Cerebellar cortex (tissue), 1 donor: ENCODE data around the gene BCL11A.

Source experiments
- DNase-seq: peaks from one replicate; pipeline ENCODE4 v3.0.0-alpha.2; 2015; ENCODE audit warnings: low spot score

Gene BCL11A

DNA sequence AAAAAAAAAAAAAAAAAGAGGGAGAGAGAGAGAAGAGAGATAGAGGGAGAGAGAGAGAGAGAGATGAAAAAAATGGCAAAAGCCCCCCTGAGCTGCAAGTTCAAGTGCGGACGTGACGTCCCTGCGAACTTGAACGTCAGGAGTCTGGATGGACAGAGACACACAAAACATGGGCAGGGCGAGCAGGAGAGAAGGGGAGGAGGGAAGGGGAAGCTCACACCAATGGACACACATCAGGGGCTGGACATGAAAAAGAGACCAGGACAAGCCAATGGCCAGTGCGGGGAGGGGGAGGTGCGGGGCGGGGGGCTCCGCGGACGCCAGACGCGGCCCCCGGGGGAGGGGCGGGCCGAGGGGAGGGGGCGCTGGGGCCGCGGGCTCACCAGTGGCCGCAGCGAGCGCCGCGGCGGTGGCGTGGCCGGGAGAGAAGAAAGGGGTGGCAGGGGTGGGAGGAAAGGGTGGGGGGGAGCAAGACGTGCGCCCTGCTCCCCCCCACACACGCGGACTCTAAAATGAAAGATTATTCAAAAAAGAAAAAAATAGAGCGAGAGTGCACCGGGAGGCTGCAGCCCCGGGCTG lies at the start of gene BCL11A:
BCL11A (minus strand) TSS at position 160 of the 579 bp plus-strand sequence. CDS start 384 bp downstream, outside the sequence.
- peak; percentile 21 for DNase-seq

DNA sequence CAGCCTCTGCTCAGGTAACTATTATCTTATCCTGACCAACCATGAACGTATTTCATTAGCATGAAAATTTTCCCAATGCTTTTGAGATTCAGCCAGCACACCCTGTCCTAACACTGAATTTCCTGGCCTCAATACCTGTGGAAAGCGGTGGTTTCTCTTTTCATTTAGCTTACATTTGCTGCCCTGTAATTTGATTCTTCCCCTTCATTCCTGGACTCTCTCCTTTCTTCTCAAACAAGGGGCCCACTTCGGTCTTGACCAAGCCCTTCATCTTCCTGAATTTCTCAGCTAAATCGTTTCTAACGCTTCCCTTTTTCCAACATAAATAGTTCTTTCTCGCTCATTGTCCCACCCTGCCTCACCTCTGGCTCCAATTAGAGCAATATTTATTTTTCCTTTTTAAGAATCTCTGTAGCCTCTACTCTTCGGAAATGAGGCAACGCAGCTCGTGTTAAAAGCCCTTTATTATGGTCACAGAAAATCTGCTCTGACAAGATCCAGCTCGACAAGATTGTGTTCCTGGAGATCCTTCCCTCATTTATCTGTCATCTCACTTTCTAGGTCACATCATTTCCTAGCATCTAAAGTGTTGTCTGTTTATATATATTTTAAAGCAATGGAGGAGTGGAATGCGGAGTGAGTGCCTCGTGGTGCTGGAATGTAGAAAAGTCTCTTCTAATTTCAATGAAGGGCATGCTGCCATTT lies 49.5 kb upstream of the BCL11A start:
- DNase-seq, result no peak

DNA sequence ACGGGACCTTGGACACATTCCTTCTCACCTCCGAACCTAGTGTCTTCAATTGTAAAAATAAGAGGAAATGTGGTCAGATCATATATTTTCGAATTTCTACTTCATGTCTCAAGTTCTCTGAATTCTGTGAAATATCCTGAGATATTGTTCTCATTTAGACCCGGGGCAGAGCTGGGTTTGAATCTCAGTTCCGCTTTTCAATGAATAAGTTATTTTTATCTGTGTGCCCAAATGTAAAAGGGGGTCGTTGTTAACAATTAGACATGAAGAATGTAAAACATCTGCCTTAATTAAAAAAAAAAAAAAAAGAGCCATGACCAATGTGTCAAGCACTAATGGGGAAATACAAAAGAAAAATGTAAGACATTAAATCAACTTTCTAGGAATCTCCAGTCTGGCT lies 48.9 kb upstream of the BCL11A start:
- DNase-seq, result no peak

DNA sequence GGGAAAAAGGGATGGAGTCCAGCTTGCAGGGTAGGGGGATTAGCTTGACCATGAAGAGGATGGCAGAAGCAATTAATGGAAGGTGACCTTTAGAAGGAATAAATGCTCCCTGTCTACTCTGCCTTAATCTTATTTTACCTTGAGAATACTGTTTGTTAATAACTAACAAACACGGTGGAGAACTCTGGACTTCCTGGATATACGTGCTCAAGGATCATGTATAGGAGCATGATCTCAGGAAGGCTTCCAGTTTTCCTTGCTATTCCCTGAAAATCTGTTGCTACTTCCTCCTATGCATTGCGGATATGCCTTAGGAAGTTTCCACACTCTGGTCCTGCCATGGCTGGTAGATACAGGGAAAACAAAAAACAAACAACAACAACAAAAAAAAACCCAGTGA lies 44.8 kb upstream of the BCL11A start:
- no peak for DNase-seq

DNA sequence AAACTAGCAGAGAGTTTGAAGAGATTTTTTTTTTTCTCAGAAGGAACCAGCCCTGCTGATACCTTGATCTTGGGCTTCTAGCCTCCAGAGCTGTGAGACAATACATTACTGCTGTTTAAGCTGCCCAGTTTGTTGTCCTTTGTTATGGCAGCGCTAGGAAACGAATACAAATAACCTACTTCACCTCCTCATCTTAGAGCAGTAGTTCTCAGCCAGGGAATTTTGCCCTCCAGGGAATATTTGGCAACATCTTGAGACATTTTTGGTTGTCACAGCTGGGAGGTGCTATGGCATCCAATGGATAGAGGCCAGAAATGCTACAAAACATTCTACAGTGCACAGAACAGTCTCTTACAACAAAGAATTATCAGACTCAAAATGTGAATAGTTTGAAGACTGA lies 43.9 kb upstream of the BCL11A start:
- no peak for DNase-seq

DNA sequence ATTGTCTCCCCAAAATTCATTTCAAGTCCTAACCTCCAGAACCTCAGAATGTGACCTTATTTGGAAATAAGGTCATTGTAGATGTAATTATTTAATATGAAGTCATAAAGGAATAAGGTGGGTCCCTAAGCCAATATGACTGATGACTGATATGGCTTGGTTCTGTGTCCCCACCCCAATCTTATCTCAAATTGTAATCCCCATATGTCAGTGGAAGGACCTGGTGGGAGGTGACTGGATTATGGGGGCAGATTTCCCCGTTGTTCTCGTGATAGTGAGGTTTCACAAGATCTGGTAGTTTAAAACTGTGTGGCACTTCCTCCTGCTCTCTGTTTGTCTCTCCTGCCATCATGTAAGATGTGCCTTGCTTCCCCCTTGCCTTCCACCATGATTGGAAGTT lies 43.0 kb upstream of the BCL11A start:
- no peak for DNase-seq

DNA sequence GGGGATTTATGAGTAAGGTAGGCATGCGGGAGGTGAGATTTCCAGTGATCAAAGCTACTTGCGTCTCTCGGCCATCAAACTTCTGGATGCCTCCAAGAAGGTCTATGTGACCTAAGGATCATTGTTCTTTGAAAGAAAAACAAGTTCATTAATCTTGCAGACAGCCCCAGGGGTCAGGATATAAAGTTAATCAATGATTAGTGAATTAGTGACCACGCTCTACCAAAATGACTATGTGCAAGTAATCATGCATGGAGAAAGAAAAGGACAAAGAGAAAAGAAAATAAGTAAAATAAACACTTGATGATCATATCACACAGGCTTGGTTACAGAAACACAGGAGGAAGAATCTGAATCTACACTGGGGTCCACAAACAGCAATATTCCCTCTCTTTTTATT lies 42.5 kb upstream of the BCL11A start:
- DNase-seq, result no peak

DNA sequence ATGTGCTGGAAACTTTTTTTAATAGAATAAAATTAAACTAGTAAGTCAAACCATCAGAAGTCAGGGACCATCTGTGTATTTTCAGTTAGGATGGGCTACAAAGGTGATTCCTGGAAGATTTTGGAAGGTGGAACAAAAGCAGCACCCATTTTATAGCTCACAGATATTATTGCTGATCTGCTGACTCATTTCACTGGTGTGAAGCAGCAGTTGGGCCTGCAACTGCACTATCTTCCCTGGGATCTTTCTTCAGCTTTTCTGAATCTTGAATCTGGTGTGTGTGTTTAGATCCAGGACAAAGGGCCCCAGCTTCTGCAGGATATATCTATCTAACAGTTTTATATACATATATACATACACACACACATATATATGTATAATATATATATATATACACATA lies 35.6 kb upstream of the BCL11A start:
- no peak for DNase-seq

DNA sequence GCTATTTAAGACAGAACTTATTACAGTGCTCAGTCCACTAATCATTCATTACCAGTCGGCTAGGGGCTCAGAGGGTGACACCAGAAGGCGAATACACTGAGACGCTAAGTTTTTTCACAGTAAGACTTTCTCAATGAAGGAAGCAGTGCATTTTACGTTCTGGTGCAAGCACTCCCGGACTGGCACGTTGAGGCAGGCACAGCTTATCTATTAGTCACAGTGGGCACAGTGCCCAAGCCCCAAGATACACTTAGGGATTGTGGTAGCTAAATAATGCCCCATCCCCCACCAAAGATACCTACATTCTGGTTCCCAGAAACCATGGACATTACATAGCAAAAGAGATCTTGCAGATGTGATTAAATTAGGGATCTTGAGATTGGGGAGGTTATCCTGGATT lies 32.6 kb upstream of the BCL11A start:
- DNase-seq, result no peak

DNA sequence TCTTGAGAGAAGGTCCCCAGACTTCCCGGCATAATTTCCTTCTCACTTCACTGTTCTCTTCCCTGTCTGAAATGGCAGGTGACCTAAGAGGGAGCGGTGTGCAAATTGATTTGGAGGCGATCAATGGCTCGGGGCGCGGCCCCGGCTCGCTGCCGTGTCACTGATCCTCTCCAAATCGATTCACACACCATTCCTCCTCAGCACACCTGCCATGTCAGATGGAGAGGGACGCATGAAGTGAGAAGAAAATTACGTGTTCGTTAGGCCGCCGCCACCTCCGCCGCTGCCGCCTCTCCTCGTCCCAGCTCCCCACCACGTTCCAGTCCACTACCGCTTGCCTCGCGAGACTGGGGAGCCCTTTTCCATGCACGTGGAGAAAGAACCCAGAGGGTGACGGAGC lies 31.8 kb upstream of the BCL11A start:
- no peak for DNase-seq

DNA sequence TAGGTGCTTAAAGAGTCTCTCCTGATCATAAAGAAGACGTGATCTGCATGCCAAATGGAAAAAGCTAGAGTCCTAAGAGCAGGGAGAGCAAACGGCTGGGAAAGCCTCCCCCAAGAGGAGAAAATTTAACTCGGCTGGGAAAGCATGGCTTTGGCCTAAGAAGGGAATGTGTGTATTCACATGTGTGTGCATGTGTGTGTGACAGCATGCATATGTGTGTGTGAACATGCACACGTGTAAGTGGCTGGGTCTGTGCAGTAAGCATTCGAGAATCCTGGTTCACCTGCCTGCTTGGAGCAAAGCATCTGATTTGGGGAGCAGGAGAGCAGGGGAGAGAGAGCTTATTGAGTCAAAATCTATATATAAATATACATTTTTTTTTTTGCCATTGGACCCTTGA lies 30.1 kb upstream of the BCL11A start:
- no peak for DNase-seq

DNA sequence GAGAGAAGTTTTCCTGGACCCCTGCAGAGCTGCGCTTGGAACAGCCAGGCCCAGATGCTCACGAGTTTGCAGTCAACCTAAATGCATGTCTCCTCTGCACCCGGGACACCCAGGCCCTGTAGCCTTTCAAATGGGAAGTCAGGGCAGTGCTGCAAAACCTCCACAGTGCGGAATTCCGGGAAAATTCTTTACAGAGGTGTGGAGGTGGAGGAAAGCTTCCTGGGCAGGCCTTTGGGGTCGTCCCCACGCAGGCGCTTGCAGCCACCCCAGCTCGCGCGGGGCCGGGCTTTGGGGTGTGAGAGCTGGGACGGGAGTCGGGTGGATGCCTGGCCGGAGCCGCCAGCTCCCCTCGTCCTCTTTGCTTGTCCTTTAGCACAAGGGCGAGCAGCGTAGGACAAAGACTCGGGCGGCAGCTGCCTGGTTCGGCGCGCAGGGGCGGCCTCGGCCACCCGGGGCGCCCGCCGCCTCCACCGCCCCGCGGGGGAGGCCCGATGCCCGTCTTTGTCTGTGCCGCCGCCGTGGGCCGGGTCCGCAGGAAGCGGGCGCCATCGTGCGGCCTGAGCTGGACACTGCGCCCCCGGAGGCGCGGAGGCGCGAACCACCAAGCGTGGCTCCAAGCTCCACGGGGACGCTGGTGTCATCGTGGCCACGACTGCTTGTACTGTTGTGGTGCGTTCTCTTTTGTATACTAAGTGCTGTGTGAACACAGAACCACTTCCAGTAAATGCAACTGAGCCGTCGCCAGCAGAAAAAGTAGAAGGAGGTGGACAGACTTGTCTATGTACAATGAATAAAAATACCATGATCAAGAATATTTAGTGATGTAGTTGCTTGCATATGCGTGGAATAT lies 28.2 kb upstream of the BCL11A start:
- peak; percentile 21 for DNase-seq

DNA sequence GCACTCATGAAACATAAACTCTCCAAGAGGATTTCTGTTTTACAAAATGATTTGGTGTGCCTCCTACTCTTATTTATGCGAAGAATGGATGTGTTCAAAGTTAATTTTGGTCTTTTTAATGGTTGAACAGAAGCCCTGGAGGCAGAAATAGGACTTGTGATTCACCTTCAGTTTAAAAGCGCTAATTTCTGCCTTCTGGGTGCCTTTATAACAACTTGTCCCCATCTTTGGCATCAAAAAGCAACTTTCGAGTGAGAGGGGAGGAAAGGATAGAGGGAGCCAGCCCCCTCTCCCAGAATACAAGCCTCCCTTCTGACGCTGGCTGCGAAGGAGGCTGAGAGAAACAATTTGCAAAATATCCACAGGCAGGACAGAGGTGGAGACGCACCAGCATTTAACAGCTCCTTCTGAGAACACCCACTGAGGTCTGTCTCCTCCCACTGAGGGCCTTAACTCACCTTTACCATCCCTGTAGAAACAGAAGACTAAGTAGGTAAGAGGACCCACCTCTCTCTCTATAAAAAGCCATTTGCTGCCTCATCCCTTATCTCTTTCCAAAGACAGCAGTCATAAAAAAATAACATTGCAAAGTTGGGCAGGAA lies 24.3 kb upstream of the BCL11A start:
- DNase-seq, result no peak

DNA sequence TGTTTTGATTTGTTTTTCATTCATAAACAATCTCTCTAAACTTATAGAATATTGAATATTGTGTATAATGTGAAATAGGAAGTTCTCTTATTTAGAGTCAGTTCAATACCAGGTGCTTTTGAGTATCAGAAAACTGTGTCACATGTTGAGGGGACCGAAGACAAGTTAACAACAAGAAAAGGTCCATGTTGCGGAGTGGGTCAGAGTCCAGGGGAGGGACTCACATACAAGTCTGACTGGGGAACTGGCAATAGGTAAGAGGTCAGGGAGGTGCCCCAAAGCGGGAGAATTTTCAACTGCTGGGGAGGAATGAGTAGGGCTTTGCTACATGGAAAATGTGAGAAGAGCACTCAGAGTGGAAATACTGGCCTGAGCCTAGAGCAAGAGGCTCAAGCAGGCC lies 19.8 kb upstream of the BCL11A start:
- no peak for DNase-seq

DNA sequence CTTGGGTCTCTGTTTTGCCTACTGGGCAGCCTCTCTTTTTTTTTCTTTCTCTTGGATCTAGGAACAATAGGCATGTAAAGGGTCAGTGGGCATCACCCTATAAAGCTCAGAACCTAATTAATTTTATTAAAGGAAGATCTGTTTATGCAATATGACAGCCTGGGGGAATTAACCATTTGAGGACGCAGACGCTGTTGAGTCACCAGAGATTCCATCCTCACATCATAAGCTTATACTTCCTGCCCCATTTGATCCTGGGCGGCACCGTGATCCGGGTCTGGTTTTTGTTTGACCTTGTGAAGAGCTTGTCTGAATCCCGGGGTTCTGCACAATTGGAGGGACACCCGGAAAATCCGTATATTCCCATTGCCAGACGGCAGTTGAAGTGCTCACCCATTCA lies 16.8 kb upstream of the BCL11A start:
- no peak for DNase-seq

DNA sequence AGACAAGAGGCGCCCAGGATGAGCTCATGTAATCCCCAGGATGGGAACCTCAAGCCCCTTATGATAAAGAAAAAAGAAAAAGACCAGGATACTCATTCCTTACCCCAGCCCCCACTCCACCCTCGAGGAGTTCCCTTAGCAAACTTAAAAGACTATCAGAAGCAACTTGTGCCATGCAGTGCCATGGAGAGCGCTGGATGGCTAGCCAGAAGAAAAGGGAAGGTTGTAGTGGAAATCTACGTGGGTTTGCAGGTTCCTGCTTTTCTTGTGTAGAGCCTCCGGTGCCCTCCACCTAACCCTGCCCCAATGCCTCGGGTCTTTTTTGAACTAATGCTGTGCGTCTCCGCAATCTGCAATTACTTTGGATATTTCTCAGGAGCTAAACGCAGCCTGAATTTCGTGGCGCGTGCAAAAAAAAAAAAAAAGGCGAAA lies 16.2 kb upstream of the BCL11A start:
- no peak for DNase-seq

DNA sequence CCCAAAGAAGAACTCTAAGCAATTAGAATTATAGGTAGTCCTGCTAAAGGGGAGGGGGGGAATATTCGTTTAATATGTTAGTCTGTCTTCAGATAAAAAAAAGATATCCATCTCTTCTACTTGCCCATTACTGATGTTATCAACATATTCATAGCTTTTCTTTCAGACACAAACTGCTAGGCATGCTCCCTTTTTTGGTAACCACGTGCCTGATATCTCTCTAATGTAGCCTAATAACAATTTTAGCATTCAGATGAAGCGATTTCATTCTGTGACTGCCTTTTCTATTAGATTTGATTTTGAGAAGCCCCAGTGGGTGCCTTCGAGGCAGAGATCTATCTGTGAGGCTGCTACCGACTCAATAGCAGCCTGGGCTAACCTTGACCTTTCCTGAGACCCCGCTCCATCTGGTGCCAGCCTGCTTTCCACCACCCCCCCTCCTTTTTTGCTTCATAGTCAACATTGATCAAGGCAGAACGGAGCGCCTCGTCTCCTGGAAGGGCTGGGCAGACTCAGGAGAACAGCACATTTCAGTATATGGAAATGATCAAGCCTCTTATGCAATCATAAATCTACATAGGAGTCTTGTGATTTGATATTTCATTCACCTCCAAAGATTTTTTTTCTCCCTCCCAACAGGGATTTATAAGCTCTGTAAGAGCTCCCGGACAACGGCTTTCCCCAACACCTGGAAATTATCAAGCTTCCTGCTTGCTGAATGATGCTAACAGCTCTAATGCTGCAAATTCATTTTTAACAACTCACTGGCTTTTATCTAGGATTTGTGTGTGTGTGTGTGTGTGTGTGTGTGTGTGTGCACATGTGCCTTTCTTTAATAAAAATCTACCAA lies 14.7 kb upstream of the BCL11A start:
- no peak for DNase-seq

DNA sequence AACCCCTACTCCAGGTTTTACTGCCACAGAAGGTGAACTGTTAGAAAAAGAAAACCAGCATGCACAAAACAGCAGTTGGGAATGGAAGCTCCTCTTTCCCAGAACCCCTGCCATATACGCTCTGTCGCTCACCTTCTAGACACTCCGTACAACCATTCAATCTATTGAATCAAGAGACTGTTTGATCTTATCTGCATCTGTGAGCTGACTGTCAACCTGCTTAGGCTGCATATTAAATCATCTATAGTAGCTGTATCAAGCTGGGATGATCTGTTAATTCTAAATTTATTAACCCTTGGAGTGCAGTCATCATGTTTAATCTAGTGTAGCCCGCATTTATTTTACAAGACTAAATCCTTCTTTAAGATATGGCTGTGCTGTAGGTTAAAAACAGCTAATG lies 13.6 kb upstream of the BCL11A start:
- no peak for DNase-seq

DNA sequence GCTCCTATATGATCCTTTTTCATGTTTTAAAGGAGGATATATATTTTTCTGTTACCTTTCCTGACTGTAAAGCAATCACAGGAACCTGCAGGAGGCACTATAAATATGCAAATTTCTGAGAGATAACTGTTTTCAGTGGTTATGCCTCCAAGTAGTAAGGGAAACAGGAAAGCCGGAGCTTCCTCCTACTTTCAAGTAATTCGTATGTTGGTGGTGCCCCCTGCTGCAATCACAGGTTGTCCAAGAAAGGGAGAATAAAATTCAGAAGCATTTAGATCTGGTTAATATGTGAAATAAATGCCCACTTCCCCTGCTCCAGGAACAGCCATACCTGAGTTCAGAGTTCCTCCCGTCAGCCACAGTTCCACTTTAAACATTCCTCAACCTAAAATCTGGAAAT lies 12.0 kb upstream of the BCL11A start:
- DNase-seq, result no peak

DNA sequence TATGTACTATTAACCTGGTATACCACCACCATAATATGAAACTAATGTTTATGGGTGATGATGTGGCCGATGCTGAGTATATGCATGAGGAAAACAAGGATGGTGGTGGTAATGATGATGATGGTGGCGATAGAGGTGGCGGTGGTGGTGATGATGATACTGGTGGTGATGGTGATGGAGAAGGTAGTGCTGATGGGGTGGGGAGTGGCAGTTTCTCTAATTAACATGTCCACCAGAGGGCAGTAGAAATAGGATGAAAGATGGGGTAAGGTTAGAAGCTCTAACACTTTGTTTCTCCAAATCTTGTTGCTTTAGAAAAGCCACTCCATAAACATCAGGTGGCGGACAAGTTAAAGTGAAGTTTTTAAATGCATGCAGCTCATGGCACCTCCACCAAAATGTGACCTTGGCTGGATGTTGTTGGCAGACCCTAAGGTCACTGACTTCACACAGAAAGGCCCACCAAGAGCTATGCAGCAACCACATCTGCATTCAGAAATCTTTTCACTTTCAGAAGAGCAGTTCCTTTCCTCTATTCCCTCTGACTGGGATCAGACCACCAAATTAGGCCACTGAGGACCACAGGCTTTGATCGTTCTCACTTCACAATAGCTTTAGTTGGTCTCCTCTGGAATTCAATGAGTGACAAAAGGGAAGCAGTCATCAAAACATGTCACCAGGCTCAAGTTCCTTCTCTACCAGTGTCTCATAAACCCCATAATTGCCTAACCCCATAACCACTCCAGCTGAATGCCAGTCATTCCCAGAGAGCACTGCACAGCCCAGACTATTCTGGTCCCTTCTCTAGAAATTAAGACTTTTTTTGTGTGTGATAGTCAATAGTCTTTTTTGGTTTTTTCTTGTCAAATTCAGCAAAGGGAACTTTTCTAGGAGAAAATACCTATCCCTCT lies 7.5 kb upstream of the BCL11A start:
- DNase-seq, result no peak

DNA sequence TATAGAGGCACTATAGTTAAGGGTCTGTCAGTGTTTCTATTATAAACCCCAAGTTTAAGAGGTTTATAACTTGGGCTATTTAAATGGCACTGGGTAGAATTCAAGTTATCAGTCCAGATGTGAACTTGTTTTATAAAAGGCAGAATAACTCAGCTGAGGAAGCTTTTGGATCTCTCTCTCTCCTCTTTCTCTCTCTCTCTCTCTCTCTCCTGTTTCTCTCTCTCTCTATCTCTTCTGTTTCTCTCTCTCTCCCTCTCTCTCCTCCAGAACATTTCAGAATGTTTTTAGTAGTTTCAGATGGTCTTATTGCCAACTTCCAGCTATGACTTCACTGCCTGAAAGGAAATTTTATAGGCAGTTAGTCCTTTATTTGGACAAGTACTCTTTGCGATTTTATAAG lies 6.4 kb upstream of the BCL11A start:
- DNase-seq, result no peak
